Inflammatory macrophage (primary cell): ENCODE measurements around the gene ACOD1.
"Not testable (repeated sequence)": the region's sequence is repeated elsewhere in the genome, so short reads cannot be mapped to it uniquely, and the experiment has no call there.

Experiments
- DNase-seq, 2 donors: peaks; one replicate each; pipeline ENCODE4 v3.0.0-alpha.2; 2020 to 2022

ACOD1 gene

DNA sequence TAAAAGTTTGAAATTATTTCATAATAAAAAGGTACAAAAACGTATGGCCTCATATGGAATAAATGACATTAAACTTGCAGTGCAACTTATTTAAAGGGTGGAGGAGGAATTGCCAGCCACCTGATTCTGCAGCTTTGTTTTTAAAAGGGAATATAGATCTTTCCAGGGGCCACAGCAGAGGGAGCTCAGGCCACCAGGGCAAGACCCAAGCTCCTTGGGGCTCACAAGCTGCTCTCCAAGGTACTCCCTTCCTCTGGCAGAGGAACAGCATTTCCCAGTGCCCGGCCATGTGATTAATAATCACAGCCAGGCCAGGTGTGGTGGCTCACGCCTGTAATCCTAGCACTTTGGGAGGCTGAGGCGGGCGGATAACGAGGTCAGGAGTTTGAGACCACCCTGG is 6.2 kb downstream of the ACOD1 start:
- DNase-seq, result no peak

DNA sequence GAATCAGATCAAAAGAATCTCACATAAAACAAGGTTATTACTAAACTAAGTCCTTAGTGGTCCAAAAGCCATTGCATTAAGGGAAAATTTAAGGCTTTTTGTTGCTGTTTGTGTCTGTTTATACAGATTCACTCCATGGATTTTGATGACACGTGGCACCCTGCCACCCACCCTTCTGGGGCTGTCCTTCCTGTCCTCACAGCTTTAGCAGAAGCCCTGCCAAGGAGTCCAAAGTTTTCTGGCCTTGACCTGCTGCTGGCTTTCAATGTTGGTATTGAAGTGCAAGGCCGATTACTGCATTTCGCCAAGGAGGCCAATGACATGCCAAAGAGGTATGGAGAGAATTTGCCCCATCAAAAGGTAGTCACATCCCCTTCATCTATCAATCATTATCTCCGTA is 6.9 kb downstream of the ACOD1 start:
- no peak for DNase-seq

DNA sequence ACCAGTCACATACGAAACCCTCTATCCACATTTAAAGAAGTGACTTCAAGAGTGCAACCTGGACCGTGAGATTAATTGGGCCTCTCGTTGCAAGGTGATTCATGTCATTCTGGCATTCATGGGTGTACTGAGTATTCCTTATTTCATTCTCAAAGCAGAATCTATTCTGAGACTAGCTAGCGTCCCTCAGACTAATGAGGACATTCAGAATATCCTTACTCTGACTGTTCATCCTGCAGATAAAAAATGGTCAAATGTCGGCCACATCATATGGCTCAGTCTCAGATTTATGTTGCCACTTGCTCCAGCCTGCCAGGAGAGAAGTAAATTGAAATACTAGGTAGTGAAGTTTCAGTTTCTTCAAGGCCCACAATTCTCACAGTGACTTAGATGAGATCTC is 7.3 kb downstream of the ACOD1 start:
- DNase-seq, result no peak

DNA sequence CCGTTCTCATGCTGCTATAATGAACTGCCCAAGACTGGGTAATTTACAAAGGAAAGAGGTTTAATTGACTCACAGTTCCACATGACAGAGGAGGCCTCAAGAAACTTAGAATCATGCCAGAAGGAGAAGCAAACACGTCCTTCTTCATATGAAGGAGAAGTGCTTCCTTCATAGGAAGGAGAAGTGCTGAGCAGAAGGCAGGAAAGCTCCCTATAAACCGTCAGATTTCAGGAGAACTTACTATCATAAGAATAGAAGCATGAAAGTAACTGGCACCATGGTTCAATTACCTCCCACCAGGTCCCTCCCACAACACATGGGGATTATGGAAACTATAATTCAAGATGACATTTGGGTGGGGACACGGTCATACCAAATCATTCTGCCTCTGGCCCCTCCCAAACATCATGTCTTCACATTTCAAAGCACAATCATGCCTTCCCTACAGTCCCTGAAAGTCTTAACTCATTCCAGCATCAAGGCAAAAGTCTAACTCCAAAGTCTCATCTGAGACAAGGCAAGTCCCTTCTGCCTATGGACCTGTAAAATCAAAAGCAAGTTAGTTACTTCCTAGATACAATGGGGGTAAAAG is 10.6 kb downstream of the ACOD1 start:
- peak; percentile 59 to 66 for DNase-seq

DNA sequence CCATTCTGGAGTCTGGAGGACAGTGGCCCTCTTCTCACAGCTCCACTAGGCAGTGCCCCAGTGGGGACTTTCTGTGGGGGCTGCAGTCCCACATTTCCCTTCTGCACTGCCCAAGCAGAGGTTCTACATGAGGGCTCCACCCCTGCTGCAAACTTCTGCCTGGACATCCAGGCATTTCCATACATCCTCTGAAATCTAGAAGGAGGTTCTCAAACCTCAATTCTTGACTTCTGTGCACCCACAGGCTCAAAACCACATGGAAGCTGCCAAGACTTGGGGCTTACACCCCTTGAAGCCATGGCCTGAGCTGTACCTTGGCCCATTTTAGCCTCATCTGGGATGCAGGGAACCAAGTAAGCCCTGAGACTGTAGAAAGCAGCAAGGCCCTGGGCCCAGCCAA is 11.4 kb downstream of the ACOD1 start:
- DNase-seq, result not testable (repeated sequence)

DNA sequence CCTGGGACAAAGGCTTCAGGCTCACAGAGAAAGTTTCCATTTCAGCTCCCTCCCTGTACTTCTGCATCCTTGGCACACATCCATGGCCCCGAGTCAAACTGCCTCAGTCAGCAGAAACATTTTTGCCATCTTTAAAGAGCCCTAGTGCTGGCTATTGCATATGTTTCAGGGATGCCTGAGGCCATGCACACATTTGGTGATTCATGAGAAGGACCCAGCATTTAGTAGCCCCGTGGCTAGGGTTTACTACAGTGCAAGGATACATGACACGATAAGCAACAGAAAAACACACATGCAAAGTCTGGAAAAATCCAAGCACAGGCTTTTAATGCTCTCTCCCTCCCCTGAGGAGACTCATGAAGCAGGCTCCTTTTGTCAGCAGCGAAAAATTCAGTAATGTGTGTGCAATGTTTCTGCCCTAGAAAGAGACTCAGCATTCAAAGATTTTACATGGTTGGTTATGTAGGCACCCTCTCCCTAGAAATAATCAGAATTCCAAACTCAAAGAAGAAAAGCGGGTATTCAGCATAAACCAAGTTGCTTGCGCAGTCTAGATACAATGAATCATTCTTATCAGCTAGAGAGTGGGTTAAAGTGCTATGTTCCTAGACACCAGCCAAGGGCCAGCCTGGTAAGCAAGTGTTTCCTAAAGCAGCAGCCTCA is 17.6 kb downstream of the ACOD1 start:
- no peak for DNase-seq

DNA sequence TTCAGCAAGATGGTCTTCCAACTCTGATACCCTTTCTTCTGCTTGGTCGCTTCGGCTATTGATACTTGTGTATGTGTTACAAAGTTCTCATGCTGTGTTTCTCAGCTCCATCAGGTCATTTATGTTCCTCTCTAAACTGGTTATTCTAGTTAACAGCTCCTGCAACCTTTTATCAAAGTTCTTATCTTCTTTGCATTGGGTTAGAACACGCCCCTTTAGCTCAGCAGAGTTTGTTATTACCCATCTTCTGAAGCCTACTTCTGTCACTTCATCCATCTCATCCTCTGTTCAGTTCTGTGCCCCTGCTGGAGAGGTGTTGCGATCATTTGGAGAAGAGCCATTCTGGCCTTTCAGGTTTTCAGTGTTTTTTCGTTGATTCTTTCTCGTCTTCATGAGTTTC is 18.7 kb downstream of the ACOD1 start:
- DNase-seq, result no peak

DNA sequence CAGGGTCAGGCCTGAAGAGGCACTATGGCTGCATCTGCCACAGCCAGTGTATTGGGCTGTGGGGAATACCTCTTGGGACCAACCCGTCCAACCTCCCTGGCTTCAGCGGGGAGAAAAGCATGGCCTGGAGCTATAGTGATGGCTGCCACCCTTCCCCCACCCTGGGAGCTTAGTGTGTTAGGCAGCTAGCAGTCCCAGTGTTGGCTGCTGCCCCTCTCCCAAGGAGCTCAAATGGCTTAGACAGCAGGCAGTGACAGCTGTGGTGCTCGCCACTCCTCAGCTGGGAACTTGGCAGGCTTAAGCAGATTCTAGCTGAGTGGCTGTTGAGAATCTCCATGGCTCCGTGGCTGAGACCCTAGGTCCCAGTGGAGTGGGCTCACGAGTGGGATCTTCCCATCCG is 19.7 kb downstream of the ACOD1 start:
- no peak for DNase-seq

DNA sequence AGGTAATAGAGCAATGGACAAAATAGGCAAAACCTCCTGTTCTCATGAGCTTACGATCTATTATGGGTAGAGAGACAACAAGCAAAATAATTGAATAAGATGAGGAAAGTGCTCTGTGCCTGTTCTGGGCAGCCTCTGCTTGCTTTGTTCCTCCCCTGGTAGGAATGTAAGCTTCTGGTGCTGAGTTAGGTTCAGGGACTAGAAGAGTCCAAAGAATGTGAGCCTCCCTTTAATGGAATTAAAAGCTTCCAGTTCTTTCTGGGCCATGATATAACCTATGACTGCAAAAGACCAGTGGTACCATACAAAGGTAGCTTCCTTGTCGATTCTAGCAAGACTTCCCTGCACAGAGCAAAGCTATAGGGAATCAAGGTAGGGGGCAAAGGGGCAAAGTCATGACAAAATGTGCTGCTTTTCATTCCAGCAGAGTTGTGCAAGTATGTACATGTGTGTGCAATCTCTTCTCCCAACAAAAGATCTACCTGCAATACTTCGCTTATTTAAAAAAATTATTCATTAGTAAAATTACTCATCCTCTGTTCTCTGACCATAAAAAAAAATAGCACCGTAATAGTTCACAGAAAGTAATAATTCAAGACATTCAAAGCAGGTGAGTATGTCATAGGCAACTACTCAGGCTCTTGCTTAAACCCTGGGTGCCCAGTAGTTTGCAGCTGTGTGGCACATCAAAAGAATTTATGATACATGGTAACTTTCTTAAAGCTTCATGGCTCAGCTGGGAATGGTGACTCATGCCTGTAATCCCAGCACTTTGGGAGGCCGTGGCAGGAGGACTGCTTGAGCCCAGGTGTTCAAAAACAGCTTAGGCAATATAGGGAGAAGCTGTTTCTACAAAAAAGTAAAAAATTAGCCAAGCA is 21.4 kb downstream of the ACOD1 start:
- no peak for DNase-seq

DNA sequence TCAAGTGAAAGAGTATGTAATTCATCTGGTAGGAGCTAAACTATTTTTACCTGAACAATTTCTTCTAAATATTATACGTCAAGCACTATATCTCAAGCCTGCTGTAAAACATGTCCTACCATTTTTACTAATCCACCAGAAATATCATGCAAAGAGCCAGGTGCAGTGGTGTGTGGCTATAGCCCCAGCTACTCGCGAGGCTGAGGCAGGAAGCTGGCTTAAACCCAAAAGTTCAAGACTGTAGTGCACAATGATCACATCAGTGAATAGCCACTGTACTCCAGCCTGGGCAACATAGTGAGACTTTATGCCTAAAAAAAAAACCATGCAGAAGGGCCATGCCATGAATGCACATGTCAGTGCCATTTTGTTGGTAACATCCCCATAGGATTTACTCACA is 22.9 kb downstream of the ACOD1 start:
- no peak for DNase-seq

DNA sequence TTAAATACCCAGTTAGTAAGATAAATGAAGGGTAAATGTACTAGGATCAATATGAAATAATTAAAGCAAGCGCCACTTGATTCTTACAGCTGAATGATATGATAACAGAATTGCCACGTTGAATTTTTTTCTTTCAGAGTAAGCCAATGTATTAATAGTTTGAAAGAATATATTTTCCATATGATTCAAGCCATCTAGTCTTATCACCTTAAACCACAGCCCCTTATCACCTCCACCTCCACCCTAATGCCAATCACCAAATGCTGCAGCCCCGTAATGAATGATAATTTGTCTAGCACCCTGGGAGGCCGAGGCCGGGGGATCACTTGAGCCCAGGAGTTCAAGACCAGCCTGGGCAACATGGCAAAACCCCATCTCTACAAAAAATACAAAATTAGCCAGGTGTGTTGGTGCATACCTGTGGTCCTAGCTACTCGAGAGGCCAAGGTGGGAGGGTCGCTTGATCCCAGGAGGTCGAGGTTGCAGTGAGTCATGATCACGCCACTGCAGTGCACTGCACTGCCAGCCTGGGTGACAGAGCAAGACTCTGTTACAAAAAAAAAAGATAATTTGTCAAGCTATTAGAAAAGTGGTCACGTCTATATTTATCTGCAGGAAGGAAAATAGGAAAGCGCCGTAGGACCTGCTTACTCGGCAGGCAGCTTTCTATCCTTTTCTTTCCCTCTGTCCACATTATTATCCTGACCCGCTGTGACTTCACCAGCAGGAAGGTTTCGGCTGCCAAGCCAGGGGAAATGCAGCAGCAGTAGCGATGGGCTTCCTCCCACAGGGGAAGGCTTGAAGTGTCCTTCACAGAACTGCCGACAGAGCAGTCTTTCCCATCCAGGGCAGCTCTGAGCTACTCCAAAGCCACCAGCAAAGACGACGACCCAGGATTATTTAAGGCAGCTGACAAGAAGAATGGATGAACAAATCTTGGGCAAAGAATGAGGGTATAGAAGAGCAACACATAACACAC is 23.8 kb downstream of the ACOD1 start:
- DNase-seq, result peak in 1 of 2 donors; percentile 41

DNA sequence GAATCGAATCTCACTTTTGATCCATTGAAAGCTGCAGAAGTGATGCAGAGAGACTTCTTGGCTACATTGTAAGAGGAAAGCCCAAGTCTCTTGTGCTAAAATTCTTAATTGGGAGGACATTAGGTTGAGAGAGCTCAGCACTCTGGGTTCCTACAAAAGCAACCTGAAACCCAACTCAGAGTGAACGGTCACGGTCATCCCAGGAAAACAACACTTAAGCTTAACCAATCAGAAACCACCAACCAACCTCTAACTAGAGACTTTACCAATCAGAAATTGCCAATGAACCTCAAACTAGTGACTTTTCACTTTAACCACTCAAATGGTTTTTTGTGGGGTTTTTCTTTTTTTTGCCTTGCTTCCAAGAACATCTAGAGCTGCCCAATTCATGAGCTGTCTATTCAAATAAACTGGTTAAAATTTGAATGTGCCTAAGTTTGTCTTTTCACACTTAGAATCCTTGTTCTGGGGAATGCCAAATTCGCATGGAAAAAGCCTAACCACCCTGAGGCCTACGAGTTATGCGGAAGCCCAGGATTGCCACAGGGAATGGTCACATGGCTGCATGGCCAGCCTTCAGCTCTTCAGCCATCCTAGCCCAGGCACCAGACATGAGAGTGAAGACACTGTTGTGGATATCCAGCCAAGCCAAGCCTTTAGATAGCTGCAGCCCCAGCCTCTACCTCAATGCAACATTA is 25.8 kb downstream of the ACOD1 start:
- DNase-seq, result no peak

DNA sequence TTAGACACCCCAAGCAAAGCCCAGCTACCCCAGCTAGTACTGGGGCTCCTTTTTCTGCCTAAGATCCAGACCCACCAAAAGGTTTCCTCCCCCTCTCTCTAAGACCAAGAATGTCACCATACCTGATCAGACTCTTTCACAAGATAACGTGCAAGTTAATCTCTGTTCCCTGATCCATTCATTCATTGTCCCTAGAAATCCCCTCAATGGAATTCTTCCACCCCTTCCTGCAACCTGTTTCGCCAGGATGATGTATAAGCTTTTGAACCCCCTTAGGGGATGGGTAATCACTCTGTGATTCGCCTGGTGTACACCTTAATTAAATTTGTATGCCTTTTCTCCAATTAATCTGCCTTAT is 26.3 kb downstream of the ACOD1 start:
- no peak for DNase-seq

DNA sequence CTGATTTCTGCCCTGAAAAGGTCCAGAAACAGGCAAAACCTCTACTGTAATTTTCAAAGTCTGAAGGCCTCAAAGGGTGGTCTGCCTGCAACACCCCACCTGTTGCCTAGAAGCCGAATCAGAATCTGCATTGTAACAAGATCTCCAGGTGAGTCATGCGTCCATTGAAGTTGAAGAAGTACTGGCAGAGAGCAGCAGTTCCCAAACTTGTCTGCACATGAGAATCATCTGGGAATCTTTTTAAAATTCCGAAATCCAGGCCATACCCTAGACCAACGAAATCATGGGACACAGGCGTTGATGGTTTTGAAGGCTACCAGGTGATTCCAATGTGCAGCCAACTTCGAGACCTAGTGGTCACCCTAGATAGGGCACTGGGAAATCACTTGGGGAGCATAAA is 27.6 kb downstream of the ACOD1 start:
- no peak for DNase-seq

DNA sequence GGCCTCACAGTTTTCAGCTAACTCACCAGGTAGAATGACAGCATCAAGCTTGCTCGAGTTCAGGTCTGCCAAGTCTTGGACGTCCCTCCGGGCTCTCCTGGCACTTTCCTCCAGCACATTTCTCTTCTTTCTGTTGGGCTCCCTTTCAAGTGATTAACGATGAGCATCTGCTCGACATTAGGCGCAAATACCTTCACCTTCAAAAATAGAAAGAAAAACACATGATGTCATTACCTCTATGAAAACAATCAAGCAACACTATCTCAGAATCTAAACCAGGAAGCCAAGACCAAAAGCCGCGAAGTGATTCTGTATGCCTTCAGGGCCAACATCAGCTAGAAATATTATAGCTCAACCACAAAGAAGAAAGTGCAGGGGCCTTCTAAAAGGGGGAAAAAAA is 28.2 kb downstream of the ACOD1 start:
- no peak for DNase-seq

DNA sequence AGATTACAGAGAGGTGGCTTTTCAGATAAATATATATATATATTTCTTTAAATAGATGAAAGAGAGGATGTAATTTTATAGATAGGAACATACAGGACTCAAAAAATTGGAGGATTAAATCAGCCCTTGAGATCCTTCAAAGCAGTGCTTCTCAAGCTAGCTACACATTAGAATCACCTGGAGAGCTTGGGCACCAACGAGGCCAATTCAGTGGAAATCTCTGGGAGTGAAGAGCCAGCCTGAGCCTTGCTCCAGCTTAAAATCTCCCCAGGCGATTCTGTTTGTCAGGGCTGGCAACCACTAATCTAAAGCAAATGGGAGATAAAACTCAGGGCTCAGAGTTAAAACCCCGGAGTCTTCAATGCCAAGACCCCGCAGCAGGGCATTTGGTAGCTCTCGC is 28.6 kb downstream of the ACOD1 start:
- no peak for DNase-seq

DNA sequence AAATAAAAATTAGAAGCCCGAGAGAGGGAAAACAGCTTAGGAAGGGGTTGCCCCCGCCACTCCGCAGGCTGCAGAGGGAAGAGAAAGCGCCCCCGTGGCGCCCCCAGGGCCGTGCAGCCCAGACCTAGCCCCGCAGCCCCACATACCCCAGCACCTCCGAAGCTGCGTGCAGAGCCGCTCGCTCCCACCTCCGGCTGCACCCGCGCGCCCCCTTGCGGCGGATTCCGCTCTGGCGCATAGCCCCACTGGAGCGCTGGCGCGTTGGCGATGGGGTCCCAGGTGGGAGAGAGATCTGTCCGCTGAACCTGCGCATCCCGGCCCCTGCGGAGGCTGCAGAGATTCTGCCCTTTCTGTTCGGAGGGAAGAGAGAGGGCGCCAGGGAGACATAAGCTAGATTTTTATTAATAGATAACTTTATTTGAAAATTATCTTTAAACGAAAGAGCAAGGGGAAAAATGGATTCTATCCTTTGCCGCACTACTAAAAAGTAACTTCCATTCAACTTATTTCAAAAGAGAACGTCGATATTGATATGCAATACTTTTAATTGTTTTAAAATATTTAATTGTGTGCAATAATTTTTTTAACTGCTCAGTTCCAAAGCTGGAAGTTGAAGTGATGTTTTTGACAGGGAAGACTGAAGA is 31.9 kb downstream of the ACOD1 start:
- peak; percentile 67 for DNase-seq

DNA sequence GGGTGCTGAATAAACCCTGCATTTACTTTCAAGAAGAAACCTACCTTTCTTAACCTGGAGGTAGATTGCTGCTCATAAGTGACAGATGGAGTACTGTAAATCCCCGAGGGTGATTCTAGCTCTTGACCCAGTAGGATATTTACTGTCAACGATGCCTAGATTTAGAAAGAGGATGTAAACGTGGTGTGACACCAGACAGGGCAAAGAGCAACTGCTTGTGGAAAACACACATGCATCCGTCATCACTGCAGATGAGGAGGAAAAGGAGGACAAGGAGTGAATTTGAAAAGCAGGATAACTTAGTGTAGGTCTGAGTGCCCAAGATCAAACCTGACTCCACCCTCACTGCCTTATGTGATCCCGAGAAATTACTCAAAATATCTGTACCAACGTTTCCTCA is 33.8 kb downstream of the ACOD1 start:
- peak in 1 of 2 donors; percentile 17 for DNase-seq

DNA sequence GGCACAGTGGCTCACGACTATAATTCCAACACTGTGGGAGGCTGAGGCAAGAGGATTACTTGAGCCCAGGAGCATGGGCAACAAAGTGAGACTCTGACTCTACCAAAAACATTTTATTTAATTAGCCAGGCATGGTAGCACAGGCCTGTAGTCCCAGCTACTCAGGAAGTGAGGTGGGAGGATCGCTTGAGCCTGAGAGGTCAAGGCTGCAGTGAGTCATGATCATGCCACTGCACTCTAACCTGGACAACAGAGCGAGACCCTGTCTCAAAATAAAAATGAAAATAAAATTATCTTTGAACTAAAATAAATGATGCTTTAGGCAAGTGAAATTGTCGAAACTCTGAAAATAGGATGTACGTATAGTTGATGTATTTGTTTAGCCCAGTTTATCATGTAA is 35.4 kb downstream of the ACOD1 start:
- DNase-seq, result peak in 1 of 2 donors; percentile 16

DNA sequence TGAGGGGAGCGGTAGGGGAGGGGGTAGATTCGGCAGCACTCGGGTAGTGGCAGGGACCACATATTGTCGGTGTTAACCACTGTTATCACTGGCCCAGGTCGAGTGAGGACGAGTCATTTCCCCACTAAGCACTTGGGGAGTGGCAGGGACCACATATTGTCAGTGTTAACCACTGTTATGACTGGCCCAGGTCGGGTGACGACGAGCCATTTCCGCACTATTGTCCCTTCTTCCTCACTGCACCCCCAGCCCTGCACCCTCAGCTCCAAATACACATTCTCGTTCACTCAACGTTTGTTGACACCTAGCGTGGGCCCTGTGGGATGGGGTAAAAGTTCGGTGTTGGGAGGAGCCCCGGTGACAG is 43.1 kb downstream of the ACOD1 start:
- DNase-seq, result peak in 1 of 2 donors; percentile 8

DNA sequence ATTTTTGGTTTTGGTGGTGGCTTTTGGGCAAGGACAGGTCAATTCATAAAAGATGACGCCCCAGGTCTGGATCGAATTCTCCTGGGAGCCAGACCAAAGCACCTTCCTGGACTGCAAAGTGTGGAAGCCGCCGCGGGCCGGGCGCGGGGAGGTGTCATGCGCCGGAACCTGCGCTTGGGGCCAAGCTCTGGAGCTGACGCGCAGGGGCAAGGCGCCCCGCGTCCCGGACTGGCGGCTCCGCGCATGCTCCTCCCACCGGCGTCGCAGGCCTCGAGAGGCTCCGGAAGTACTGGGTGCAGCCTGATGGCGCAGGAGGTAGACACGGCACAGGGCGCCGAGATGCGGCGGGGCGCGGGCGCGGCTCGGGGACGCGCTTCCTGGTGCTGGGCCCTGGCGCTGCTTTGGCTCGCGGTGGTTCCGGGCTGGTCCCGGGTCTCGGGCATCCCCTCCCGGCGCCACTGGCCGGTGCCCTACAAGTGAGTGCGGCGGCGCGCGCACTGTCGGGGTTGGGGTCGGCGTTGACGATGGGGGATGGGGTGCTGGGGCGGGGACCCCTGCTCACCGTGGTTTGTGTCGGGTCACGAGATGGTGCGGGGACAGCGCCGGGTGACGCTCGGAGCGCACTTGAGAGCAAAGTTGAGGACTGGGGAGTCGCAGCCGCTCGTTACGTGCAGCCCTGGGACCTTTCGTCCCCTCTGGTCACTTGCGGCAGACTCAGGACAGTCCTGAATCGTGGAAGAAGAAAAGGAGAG is 43.7 kb downstream of the ACOD1 start, which contains the start of gene CLN5:
CLN5 (plus strand) TSS at position 286 of the 752 bp plus-strand sequence; CDS start at position 304, 18 bp downstream.
- peak; percentile 95 to 97 for DNase-seq
